Retinal pigment epithelial cell (primary cell): ENCODE data around the gene AMZ1.

ENCODE experiments used
- DNase-seq: peaks from one replicate; pipeline ENCODE4 v3.0.0-alpha.2; 2010; ENCODE audit warnings: low read depth
- H3K4me3 ChIP-seq: 2 replicates; pipeline ENCODE4 v1.5.1; 2011; ENCODE audit warnings: mild to moderate bottlenecking, low read length, control low read depth, moderate library complexity
- CTCF ChIP-seq: conservative IDR thresholded peaks from 2 replicates; pipeline ENCODE4 v1.5.1; 2011; ENCODE audit warnings: low read depth, low read length, control low read depth, inconsistent platforms

AMZ1 gene

GRCh38 chr7:2646680-2647571 is 41.1 kb upstream of the AMZ1 start:
- no peak overlapping the region for H3K4me3 ChIP-seq
- DNase-seq, result no peak
- no peak for TF ChIP-seq CTCF

- no peak for DNase-seq
- H3K4me3 ChIP-seq, result no peak overlapping the region
- no peak for TF ChIP-seq CTCF
Observed at GRCh38 chr7:2647594-2648172, 40.3 kb upstream of the AMZ1 start.

- DNase-seq, result no peak
- TF ChIP-seq CTCF, result no peak
- H3K4me3 ChIP-seq, result no peak overlapping the region
Observed at GRCh38 chr7:2649139-2649838, 38.7 kb upstream of the AMZ1 start.

GRCh38 chr7:2649991-2650390 is 38.0 kb upstream of the AMZ1 start:
- TF ChIP-seq CTCF, result no peak
- no peak for DNase-seq
- H3K4me3 ChIP-seq, result no peak overlapping the region

- DNase-seq, result no peak
- H3K4me3 ChIP-seq, result no peak overlapping the region
- TF ChIP-seq CTCF, result no peak
Observed at GRCh38 chr7:2650451-2650850, 37.6 kb upstream of the AMZ1 start.

- no peak overlapping the region for H3K4me3 ChIP-seq
- peak; percentile 34 for TF ChIP-seq CTCF
- DNase-seq, result no peak
Observed at GRCh38 chr7:2651336-2651735, 36.7 kb upstream of the AMZ1 start.
